Suprapubic skin (tissue), 4 donors: ENCODE results near the gene TCF7L2. TPM values are rescaled to one million over a fixed set of nuclear protein-coding genes. Genes with fewer than 3 reads are reported as not detected.

Source experiments
- DNase-seq, 2 donors: peaks; one replicate each; pipeline ENCODE4 v3.0.0-alpha.2; 2019; ENCODE audit warnings: low spot score in 2 of 2
- H3K27ac ChIP-seq: fragments of 200-600 bp; sonication (generic); one replicate; pipeline ENCODE4 v1.5.1; 2019
- H3K27me3 ChIP-seq: fragments of 200-600 bp; sonication (generic); one replicate; pipeline ENCODE4 v1.5.1; 2019
- H3K36me3 ChIP-seq: fragments of 200-600 bp; sonication (generic); one replicate; pipeline ENCODE4 v1.5.1; 2019
- H3K4me1 ChIP-seq: fragments of 200-600 bp; sonication (generic); one replicate; pipeline ENCODE4 v1.5.1; 2019
- H3K4me3 ChIP-seq: fragments of 200-600 bp; sonication (generic); one replicate; pipeline ENCODE4 v1.5.1; 2019; ENCODE audit warnings: mild to moderate bottlenecking
- H3K9me3 ChIP-seq: fragments of 200-600 bp; sonication (generic); one replicate; pipeline ENCODE4 v1.5.1; 2019
- EP300 ChIP-seq: sonication (generic); formaldehyde crosslinking; IDR thresholded peaks from one replicate; pipeline ENCODE4 v1.6.1; 2017; ENCODE audit warnings: antibody characterized with exemption
- POLR2A ChIP-seq, 2 donors: fragments of 450-650 bp; IDR thresholded peaks; one replicate each; pipeline ENCODE4 v1.6.1; 2017; ENCODE audit warnings: antibody characterized with exemption in 2 of 2, mild to moderate bottlenecking in 2 of 2, moderate library complexity in 2 of 2
- POLR2AphosphoS5 ChIP-seq, 3 donors: sonication (generic); formaldehyde crosslinking; IDR thresholded peaks; one replicate each; pipeline ENCODE4 v1.6.1; 2017; ENCODE audit warnings: antibody characterized with exemption in 3 of 3
- WGBS: methylation state at CpG from one replicate; pipeline ENCODE4 v1.1.5; 2018; 5-methylcytosine and 5-hydroxymethylcytosine counted together
- total RNA-seq, 4 donors: library from RNA; depleted of rRNA; stranded (reverse); fragments of >200 nt; gene quantifications; one replicate each; pipeline ENCODE4 v1.1.0, GENCODE V29; 2016
- TF ChIP-seq, protein P1 (sequence below), 2 donors: fragments of 200-600 bp in 1 of 2; fragments of 450-650 bp in 1 of 2; sonication (generic) in 1 of 2; IDR thresholded peaks; one replicate each; pipeline ENCODE4 v1.5.1; 2016 to 2019; ENCODE audit warnings: antibody characterized with exemption in 2 of 2, mild to moderate bottlenecking in 1 of 2, moderate library complexity in 1 of 2

Gene TCF7L2
- total RNA-seq, 4 donors from 2014 or later: 9.9 to 23.3 (median 15.2) TPM

GRCh38 chr10:113115556-113115955, 165.5 kb downstream of the TCF7L2 start:
- H3K9me3 ChIP-seq: no peaks in the 10 kb centered on the region
- H3K27me3 ChIP-seq: no peaks in the 10 kb centered on the region
- WGBS: 88% methylated on average over 10 of the region's 10 CpGs
- no peak overlapping the region for H3K4me3 ChIP-seq
- H3K4me1 ChIP-seq: peaks cover 29% of the 10 kb centered on the region
- no peak for DNase-seq
- TF ChIP-seq POLR2A (IDR thresholded peaks at IDR 0.05): no peak
- TF ChIP-seq POLR2AphosphoS5 (IDR thresholded peaks at IDR 0.05): no peak
- TF ChIP-seq, protein P1, sequence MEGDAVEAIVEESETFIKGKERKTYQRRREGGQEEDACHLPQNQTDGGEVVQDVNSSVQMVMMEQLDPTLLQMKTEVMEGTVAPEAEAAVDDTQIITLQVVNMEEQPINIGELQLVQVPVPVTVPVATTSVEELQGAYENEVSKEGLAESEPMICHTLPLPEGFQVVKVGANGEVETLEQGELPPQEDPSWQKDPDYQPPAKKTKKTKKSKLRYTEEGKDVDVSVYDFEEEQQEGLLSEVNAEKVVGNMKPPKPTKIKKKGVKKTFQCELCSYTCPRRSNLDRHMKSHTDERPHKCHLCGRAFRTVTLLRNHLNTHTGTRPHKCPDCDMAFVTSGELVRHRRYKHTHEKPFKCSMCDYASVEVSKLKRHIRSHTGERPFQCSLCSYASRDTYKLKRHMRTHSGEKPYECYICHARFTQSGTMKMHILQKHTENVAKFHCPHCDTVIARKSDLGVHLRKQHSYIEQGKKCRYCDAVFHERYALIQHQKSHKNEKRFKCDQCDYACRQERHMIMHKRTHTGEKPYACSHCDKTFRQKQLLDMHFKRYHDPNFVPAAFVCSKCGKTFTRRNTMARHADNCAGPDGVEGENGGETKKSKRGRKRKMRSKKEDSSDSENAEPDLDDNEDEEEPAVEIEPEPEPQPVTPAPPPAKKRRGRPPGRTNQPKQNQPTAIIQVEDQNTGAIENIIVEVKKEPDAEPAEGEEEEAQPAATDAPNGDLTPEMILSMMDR (IDR thresholded peaks at IDR 0.05): no peak
- no peak for TF ChIP-seq EP300
- H3K27ac ChIP-seq: no peak overlapping the region
- no peaks in the 10 kb centered on the region for H3K36me3 ChIP-seq

DNA sequence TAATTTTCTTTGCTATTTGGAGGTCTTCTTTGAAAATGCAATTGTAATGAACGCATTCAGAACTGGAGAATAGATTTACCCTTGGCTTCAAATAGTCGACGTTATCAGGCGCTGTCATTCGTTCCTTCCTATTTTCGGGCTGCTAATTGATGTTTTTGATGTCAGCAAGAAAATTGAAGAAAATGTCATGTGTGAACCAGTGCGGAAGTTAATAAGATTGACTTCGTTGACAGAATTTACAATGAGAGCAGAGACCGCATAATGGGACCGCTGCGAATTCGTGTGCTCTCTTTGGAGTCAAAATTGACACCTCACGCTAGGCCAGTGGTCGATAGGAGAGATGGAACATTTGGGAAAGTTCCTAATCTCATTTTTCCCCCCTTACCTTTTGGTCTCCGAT, 168.8 kb downstream of the TCF7L2 start:
- 96% methylated on average over 15 of the region's 15 CpGs for WGBS
- H3K4me3 ChIP-seq: no peak overlapping the region
- H3K27ac ChIP-seq: no peak overlapping the region
- no peaks in the 10 kb centered on the region for H3K9me3 ChIP-seq
- no peaks in the 10 kb centered on the region for H3K4me1 ChIP-seq
- H3K36me3 ChIP-seq: no peaks in the 10 kb centered on the region
- H3K27me3 ChIP-seq: no peaks in the 10 kb centered on the region
- no peak for TF ChIP-seq POLR2A (IDR thresholded peaks at IDR 0.05)
- TF ChIP-seq POLR2AphosphoS5 (IDR thresholded peaks at IDR 0.05): no peak
- TF ChIP-seq, protein P1 (IDR thresholded peaks at IDR 0.05): no peak
- TF ChIP-seq EP300: no peak
- DNase-seq: no peak

- Histone ChIP-seq H3K27ac (no peak overlapping the region), H3K27me3 (no peaks in the 10 kb centered on the region), H3K9me3 (no peaks in the 10 kb centered on the region), H3K4me3 (no peak overlapping the region), H3K36me3 (no peaks in the 10 kb centered on the region), H3K4me1 (no peaks in the 10 kb centered on the region)
- no peak for DNase-seq
- no peak for TF ChIP-seq EP300
- no peak for TF ChIP-seq POLR2AphosphoS5 (IDR thresholded peaks at IDR 0.05)
- TF ChIP-seq POLR2A (IDR thresholded peaks at IDR 0.05): no peak
- TF ChIP-seq, protein P1 (IDR thresholded peaks at IDR 0.05): no peak
- 95% methylated on average over 14 of the region's 14 CpGs for WGBS
Measured at GRCh38 chr10:113119801-113120200, 169.8 kb downstream of the TCF7L2 start.

GRCh38 chr10:113121153-113121552, 171.1 kb downstream of the TCF7L2 start:
- Histone ChIP-seq H3K9me3 (no peaks in the 10 kb centered on the region), H3K36me3 (no peaks in the 10 kb centered on the region), H3K27me3 (no peaks in the 10 kb centered on the region), H3K27ac (no peak overlapping the region), H3K4me3 (no peak overlapping the region), H3K4me1 (peaks cover 2% of the 10 kb centered on the region)
- 79% methylated on average over 7 of the region's 7 CpGs for WGBS
- TF ChIP-seq EP300 (no peak), POLR2A (IDR thresholded peaks at IDR 0.05) (no peak), POLR2AphosphoS5 (IDR thresholded peaks at IDR 0.05) (no peak)
- TF ChIP-seq, protein P1 (IDR thresholded peaks at IDR 0.05): no peak
- DNase-seq: no peak

GRCh38 chr10:113122947-113123346, 172.9 kb downstream of the TCF7L2 start:
- Histone ChIP-seq H3K36me3 (no peaks in the 10 kb centered on the region), H3K27me3 (no peaks in the 10 kb centered on the region), H3K4me1 (peaks cover 11% of the 10 kb centered on the region), H3K4me3 (no peak overlapping the region), H3K27ac (no peak overlapping the region), H3K9me3 (no peaks in the 10 kb centered on the region)
- 95% methylated on average over 9 of the region's 9 CpGs for WGBS
- DNase-seq: no peak
- TF ChIP-seq, protein P1 (IDR thresholded peaks at IDR 0.05): no peak
- TF ChIP-seq EP300 (no peak), POLR2AphosphoS5 (IDR thresholded peaks at IDR 0.05) (no peak), POLR2A (IDR thresholded peaks at IDR 0.05) (no peak)
